Mucosa of rectum (tissue), 2 donors: ENCODE data around the gene SNAI3.

Experiments
- H3K27ac ChIP-seq, 2 donors: one replicate each; pipeline ENCODE4 v1.7.0; 2013; ENCODE audit warnings: inconsistent platforms in 2 of 2, low read depth in 2 of 2, low read length in 2 of 2
- H3K27me3 ChIP-seq, 2 donors: one replicate each; pipeline ENCODE4 v1.7.0; 2013; ENCODE audit warnings: low read length in 2 of 2; ENCODE audit not compliant: control insufficient read depth in 2 of 2, insufficient read depth in 2 of 2
- H3K36me3 ChIP-seq, 2 donors: one replicate each; pipeline ENCODE4 v1.7.0; 2013; ENCODE audit warnings: low read length in 2 of 2; ENCODE audit not compliant: control insufficient read depth in 2 of 2, insufficient read depth in 2 of 2
- H3K4me1 ChIP-seq, 2 donors: one replicate each; pipeline ENCODE4 v1.7.0; 2013; ENCODE audit warnings: low read length in 2 of 2, mild to moderate bottlenecking in 1 of 2; ENCODE audit not compliant: control insufficient read depth in 2 of 2, insufficient read depth in 2 of 2
- H3K4me3 ChIP-seq, 2 donors: one replicate each; pipeline ENCODE4 v1.7.0; 2013; ENCODE audit warnings: low read length in 2 of 2
- H3K9ac ChIP-seq, 2 donors: one replicate each; pipeline ENCODE4 v1.7.0; 2013; ENCODE audit warnings: low read length in 2 of 2, low read depth in 1 of 2, mild to moderate bottlenecking in 1 of 2
- H3K9me3 ChIP-seq, 2 donors: one replicate each; pipeline ENCODE4 v1.7.0; 2013; ENCODE audit warnings: low read length in 2 of 2; ENCODE audit not compliant: control insufficient read depth in 2 of 2
- donor health status: healthy.
- donor health status: Normal muscosa, but diverticular disease.

The SNAI3 gene

GRCh38 chr16:88705801-88706228 lies 19.5 kb upstream of the SNAI3 start:
- Histone ChIP-seq H3K4me3 (peak overlapping the region; percentile 78 to 97), H3K9me3 (no peaks in the 10 kb centered on the region), H3K4me1 (peaks cover 31 to 38% of the 10 kb centered on the region in 2 donors), H3K27me3 (no peaks in the 10 kb centered on the region), H3K9ac (peak overlapping the region; percentile 77 to 80), H3K36me3 (no peaks in the 10 kb centered on the region), H3K27ac (peak overlapping the region; percentile 68 to 86)

- peak overlapping the region; percentile 77 to 80 for H3K9ac ChIP-seq
- no peaks in the 10 kb centered on the region for H3K9me3 ChIP-seq
- peak overlapping the region; percentile 78 to 97 for H3K4me3 ChIP-seq
- H3K4me1 ChIP-seq, result peaks cover 36 to 39% of the 10 kb centered on the region in 2 donors
- peak overlapping the region; percentile 68 to 86 for H3K27ac ChIP-seq
- H3K36me3 ChIP-seq, result no peaks in the 10 kb centered on the region
- no peaks in the 10 kb centered on the region for H3K27me3 ChIP-seq
Observed at GRCh38 chr16:88705076-88705684, 18.9 kb upstream of the SNAI3 start.

- H3K27me3 ChIP-seq, result no peaks in the 10 kb centered on the region
- peaks cover 0 to 3% of the 10 kb centered on the region in 2 donors for H3K36me3 ChIP-seq
- H3K4me3 ChIP-seq, result peak overlapping the region; percentile 52 to 78
- H3K27ac ChIP-seq, result peak overlapping the region; percentile 68 to 86
- H3K9ac ChIP-seq, result peak overlapping the region; percentile 40 to 70
- H3K9me3 ChIP-seq, result no peaks in the 10 kb centered on the region
- peaks cover 36 to 42% of the 10 kb centered on the region in 2 donors for H3K4me1 ChIP-seq
Observed at GRCh38 chr16:88703486-88704309, 17.4 kb upstream of the SNAI3 start.

- Histone ChIP-seq H3K4me3 (peak overlapping the region; percentile 46 to 78), H3K36me3 (peaks cover 0 to 7% of the 10 kb centered on the region in 2 donors), H3K4me1 (peaks cover 36 to 42% of the 10 kb centered on the region in 2 donors), H3K9ac (peak overlapping the region; percentile 24 to 54), H3K27me3 (no peaks in the 10 kb centered on the region), H3K9me3 (no peaks in the 10 kb centered on the region), H3K27ac (peak overlapping the region; percentile 68 to 86)
Observed at GRCh38 chr16:88702371-88703210, 16.3 kb upstream of the SNAI3 start.

GRCh38 chr16:88701581-88702370 lies 15.5 kb upstream of the SNAI3 start:
- H3K9ac ChIP-seq, result peak overlapping the region; percentile 52 to 54
- H3K27ac ChIP-seq, result peak overlapping the region; percentile 63 to 86
- peaks cover 29 to 34% of the 10 kb centered on the region in 2 donors for H3K4me1 ChIP-seq
- H3K4me3 ChIP-seq, result peak overlapping the region in 1 of 2 donors; percentile 41
- H3K36me3 ChIP-seq, result peaks cover 0 to 11% of the 10 kb centered on the region in 2 donors
- H3K9me3 ChIP-seq, result no peaks in the 10 kb centered on the region
- no peaks in the 10 kb centered on the region for H3K27me3 ChIP-seq

GRCh38 chr16:88700636-88701482 lies 14.6 kb upstream of the SNAI3 start:
- peak overlapping the region in 1 of 2 donors; percentile 54 for H3K9ac ChIP-seq
- peak overlapping the region; percentile 72 to 86 for H3K27ac ChIP-seq
- H3K9me3 ChIP-seq, result no peaks in the 10 kb centered on the region
- no peaks in the 10 kb centered on the region for H3K27me3 ChIP-seq
- peaks cover 25 to 30% of the 10 kb centered on the region in 2 donors for H3K4me1 ChIP-seq
- peaks cover 0 to 13% of the 10 kb centered on the region in 2 donors for H3K36me3 ChIP-seq
- peak overlapping the region; percentile 35 to 41 for H3K4me3 ChIP-seq

- no peak overlapping the region for H3K4me3 ChIP-seq
- H3K36me3 ChIP-seq, result peaks cover 0 to 13% of the 10 kb centered on the region in 2 donors
- peaks cover 21 to 27% of the 10 kb centered on the region in 2 donors for H3K4me1 ChIP-seq
- peak overlapping the region in 1 of 2 donors; percentile 11 for H3K9ac ChIP-seq
- no peaks in the 10 kb centered on the region for H3K27me3 ChIP-seq
- H3K27ac ChIP-seq, result peak overlapping the region; percentile 72 to 83
- H3K9me3 ChIP-seq, result no peaks in the 10 kb centered on the region
Observed at GRCh38 chr16:88700322-88700635, 14.0 kb upstream of the SNAI3 start.

- Histone ChIP-seq H3K4me1 (peaks cover 11 to 18% of the 10 kb centered on the region in 2 donors), H3K27me3 (no peaks in the 10 kb centered on the region), H3K4me3 (no peak overlapping the region), H3K9me3 (no peaks in the 10 kb centered on the region), H3K9ac (no peak overlapping the region), H3K27ac (no peak overlapping the region), H3K36me3 (peaks cover 0 to 13% of the 10 kb centered on the region in 2 donors)
Observed at GRCh38 chr16:88699180-88699579, 12.9 kb upstream of the SNAI3 start.

- H3K27me3 ChIP-seq, result no peaks in the 10 kb centered on the region
- peaks cover 10 to 13% of the 10 kb centered on the region in 2 donors for H3K4me1 ChIP-seq
- peaks cover 0 to 13% of the 10 kb centered on the region in 2 donors for H3K36me3 ChIP-seq
- no peak overlapping the region for H3K9ac ChIP-seq
- H3K9me3 ChIP-seq, result no peaks in the 10 kb centered on the region
- no peak overlapping the region for H3K4me3 ChIP-seq
- H3K27ac ChIP-seq, result no peak overlapping the region
Observed at GRCh38 chr16:88698646-88699045, 12.3 kb upstream of the SNAI3 start.
